HG02763 (cell line): ENCODE results near the gene NPFFR1.
A peak's percentile ranks its signal among the peaks of the same experiment; 100 is the strongest.

ENCODE experiments used
- ATAC-seq: cut with Tn5 transposase; IDR thresholded peaks from one replicate; pipeline ENCODE4 v1.9.1; 2021; ENCODE audit warnings: mild to moderate bottlenecking, moderate library complexity; ENCODE audit not compliant: unreplicated experiment

The NPFFR1 gene

GRCh38 chr10:70283445-70284399 lies at the start of gene NPFFR1:
Gene NPFFR1, minus strand, starts transcription at chr10:70284004. Its CDS starts 328 bp downstream, at chr10:70283676.
- ATAC-seq: no peak

- no peak for ATAC-seq
Observed at GRCh38 chr10:70333268-70333667, 49.5 kb upstream of the NPFFR1 start.

DNA sequence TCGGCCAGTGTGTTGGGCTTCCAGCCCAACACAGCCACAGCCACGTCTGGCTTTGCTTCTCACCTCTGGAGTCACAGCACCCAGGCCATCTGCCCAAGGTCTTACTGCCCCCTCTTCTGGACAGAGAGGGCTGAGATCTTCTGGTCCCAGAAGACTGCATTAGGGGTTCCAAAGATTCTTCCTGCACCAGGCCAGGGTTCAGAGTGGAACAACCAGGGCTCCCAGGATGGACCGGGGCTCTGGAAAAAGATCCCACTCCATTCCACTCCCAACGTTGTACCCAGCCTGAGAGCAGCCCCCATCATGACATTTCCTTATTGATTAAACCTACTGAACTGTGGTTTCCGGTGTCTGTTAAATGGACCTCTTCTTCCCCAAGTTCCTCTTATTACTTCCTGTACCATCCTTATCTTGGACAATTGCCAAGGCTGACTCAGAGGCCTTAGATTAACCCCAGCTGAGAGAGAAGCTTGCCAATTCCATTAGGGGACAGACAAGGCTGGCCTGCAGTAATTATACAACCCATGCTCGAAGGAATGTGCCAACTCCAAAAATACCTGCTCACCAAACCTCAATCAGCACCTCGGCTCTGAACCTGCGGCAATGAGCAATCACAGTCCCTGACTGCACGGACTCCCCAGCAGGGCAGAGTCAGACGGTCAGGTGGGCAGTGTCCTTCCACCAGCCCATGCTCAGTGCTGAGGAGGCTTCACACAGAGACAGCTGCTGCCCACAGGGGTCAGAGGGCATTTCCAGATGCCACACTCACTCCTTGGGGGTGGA lies 47.9 kb upstream of the NPFFR1 start:
- peak; percentile 55 for ATAC-seq

GRCh38 chr10:70331160-70331485 lies 47.3 kb upstream of the NPFFR1 start:
- ATAC-seq: no peak

DNA sequence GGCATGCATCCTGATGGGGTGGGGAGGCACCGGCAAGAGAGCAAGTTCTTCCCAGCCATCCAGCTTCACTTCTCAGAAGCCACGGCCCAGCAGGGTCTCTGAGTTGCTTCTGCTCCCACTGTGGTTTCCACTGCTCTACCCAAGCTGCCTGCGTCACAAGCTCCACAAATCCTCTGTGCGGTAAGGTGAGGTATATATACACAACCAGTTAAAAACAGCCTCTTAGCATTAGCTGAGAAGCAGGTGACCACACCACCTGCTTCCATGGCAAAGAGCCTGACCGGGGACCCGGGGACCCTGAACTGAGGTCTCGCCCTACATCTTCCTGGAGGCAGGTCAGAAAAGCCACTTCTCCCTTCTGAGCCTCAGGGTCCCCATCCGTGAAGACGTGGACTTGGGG lies 46.9 kb upstream of the NPFFR1 start:
- no peak for ATAC-seq

GRCh38 chr10:70328967-70329366 lies 45.2 kb upstream of the NPFFR1 start:
- ATAC-seq: no peak

DNA sequence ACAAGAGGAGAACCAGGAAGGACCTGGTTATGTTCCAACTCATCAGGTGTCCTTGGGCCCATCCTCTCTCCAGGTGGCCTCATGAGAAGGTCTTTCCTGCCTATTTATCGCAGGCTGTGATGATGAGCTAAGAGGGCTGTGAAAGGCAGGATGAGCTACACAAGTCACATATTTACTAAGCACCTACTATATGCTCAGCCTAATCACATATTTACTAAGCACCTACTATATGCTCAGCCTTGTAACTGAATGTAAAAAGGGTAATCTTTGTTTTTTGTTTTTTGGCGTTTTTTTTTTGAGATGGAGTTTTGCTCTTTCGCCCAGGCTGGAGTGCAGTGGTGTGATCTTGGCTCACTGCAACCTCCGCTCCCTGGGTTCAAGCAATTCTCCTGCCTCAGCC lies 44.2 kb upstream of the NPFFR1 start:
- ATAC-seq: no peak

GRCh38 chr10:70324951-70325781 lies 41.4 kb upstream of the NPFFR1 start:
- no peak for ATAC-seq

DNA sequence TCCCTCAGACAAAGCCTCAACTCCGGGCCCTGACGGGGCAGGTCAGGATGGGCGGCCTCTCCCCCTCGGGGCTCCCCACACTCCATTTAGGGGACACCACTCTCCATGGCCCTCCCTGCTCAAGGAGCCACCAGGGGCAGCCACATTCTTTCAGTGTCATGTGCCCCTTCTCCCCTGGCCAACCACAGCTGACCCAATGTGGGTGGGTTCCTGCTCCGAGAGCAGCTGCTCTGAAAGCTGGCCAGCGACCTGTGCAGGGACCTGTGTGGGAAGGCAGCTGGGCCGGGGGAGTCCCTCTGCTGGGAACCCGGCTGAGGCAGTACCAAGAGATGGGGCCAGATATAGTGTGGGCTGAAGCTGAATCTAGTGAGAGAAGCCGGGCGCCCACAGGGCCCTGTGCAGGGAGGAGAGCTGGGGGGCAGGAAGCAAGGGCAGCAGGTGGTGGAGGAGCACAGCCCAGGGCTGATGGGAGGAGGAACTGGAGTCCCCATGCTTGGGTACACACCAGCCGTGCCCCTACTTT lies 40.6 kb upstream of the NPFFR1 start:
- ATAC-seq: no peak

DNA sequence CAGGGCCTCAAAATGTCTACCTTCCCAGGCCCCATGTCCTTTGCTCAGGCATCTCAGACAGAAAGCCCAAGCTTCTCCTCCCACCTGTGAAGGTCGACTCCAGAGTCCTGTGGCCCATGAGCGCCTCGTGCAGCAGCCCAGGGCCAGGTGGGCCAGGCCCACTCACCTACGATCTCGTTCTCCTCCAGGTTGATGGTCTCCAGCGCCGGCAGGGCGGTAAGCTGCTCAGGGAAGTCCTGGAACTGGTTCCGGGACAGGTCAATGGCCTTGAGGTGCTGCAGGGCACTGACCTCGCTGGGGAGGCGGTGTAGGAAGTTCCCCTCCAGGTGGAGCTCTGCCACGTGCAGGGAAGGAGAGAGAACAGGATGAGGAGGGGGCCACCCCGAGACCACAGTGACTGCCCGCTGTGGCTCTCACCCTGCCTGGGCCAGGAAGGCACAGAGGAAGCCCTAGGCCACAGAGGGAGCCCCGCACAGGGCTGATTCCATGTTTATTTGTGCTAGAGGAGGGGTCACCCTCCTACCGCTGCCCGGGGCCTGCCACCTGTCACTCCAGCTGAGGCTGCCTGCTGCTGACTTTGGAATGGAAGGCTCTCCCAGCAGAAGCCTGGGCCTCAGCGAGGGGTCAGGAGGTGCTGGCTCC lies 40.0 kb upstream of the NPFFR1 start:
- ATAC-seq: no peak

DNA sequence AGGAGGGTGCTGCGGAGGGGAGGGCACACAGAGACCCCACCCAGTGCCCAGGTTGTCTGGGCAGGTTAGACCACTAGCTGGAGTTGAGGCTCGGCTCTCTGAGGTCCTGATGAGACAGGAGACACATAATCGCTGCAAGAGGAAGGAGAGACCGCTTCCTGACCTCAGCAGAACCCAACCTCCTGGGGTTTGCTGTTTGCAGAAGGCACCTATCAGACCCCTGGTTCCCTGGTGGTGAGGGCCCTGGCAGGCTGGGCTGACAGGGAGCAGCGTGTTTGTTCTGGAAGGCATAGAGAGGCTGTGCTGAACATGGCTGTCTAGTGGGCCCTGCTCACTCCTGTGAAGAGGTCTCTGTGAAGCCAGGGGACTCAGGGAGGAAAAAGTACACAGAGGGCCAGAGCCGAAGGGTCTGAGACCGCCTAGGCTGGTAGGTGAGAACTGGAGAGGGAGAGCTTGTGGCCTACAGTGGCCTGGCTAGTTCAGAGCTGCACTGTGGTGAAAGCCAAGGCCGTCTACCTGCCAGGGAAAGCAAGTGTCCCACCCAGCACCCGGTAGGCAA lies 39.4 kb upstream of the NPFFR1 start:
- ATAC-seq: no peak

DNA sequence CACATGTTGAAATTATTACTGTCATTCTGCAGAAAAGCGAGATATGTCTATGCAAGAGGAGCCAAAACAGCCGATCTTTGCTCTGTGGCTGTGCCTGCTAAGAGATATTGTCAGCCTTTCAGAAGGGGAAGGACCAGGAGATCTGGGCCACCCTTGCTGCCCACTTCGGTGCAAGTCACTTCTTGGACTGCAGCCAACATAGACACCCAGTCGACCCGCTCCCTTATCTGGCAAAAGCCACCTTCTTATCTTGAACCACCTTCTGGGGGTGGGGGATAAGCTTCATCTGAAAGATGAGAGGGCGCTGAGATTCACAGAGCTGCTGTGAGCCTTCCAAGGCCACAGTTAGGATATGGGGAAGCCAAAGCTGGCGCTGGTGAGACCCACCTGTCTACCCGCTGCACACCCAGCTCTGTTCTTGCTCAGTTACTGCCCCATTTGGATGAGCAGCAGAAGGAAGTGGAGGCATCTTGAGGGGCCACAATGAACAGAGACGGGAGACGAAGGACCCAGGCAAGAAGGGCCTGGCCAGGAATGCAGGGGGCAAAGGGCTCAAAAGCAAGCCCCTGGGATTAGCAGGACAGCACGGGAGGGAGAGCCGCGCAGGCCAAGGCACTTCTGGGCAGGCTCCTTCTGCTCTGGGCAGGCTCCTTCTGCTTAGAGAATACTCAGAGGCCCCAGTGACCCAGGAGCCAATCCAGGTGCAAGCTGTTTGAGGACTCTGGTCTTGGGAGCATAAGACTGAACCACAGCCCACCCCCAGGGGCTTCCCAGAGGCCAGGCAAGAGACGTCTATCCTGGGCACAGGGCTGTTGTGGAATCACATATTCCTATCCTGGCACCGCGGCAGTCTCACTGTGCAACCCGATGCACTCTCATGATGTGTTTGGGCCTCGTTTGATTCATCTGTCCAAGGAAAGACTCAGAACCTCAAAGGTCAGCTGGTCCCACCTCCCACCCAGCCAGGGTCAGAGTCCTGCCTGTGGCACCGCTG lies 38.4 kb upstream of the NPFFR1 start:
- no peak for ATAC-seq

DNA sequence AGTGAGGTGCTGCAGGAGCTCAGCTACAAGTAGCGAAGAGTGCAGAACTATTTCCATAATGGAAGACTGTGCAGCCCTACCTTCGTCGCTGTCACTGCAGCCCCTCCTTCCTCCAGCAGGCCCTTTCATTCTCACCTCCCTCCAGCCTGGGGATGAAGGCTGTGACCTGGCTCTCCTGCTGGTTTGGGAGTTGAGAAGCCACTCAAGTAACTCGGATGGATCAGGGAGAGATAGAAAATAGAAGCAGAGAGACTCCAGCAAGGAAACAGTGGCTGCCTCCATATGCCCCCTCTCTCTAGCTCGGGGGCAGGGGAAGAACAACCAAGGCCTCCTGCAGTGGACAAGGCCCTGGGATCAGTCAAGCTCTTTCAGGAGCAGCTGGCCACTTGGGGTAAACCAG lies 37.4 kb upstream of the NPFFR1 start:
- ATAC-seq: no peak

DNA sequence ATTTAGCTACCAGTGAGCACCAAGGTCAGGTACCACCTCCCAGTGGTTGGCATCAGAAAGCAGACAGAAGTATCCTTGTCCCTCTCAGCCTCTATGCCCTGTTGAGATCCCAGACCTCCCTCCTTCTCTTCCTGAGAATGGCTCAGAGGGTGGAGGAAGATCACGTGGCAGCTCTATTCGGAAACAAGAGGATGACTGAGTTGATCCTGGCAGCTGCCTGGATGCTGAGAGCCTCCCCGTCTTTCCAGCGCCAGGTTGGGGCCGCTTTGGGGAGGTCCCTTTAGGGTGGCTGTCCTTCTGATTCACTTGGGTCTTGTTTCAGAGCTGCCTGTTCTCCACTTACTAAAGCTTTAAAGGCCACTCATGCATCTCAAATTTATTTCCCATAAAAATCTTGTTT lies 36.9 kb upstream of the NPFFR1 start:
- no peak for ATAC-seq

- ATAC-seq: no peak
Observed at GRCh38 chr10:70319824-70320223, 36.0 kb upstream of the NPFFR1 start.

- no peak for ATAC-seq
Observed at GRCh38 chr10:70319183-70319582, 35.4 kb upstream of the NPFFR1 start.

DNA sequence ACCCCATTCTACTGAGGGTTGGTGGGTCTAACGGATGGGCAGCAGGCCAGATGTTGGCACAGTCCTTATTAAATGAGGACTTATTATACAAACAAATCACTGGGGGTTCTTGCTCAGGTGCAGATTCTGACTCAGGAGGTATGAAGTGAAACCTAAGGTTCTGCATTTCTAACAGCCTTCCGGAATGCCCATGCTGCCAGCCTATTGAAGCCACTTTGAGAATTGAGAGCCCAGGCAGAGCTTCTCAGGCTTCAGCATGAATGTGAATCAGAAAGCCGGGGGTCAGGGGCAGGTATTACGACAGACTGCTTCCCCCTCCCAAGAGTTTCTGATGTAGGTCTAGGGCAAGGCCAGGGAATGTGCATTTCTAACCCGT lies 34.1 kb upstream of the NPFFR1 start:
- ATAC-seq: no peak

GRCh38 chr10:70317272-70317942 lies 33.6 kb upstream of the NPFFR1 start:
- no peak for ATAC-seq
